ENCODE results near the gene SAMD10. TPM values are rescaled to one million over a fixed set of nuclear protein-coding genes. Genes with fewer than 3 reads are reported as not detected.
A peak's percentile ranks its signal among the peaks of the same experiment; 100 is the strongest.

Gene SAMD10
- total and polyA plus RNA-seq, 2 donors (not counting 1 experiment from before 2014, with no cell fraction given): 0.37 to 0.99 TPM

GRCh38 chr20:63968928-63969760, 10.3 kb downstream of the SAMD10 start:
- Histone ChIP-seq H3K9me3 (ENCODE audit: control insufficient read depth, insufficient read depth, low read depth, low read length) (no peaks in the 10 kb centered on the region), H3K36me3 (ENCODE audit: control insufficient read depth, insufficient read depth, low read length) (peaks cover 16% of the 10 kb centered on the region), H3K9ac (ENCODE audit: insufficient read depth, low read length) (peak overlapping the region; percentile 75), H3K4me2 (ENCODE audit: extremely low read depth, insufficient read depth, low read length) (peak overlapping the region; percentile 90), H2AFZ (ENCODE audit: low read length) (no peak overlapping the region), H4K20me1 (ENCODE audit: control insufficient read depth, extremely low read depth, insufficient read depth, low read length) (no peaks in the 10 kb centered on the region), H3K27me3 (ENCODE audit: control insufficient read depth, insufficient read depth, low read length) (no peaks in the 10 kb centered on the region), H3K79me2 (ENCODE audit: control insufficient read depth, insufficient read depth, low read length) (peaks cover 10% of the 10 kb centered on the region), H3K4me3 (replicated peaks in 1 of 4; ENCODE audit: control extremely low read depth in 1 of 4, insufficient read depth in 1 of 4, low read depth in 3 of 4, low read length in 4 of 4) (peak overlapping the region; percentile 66 to 73 (median 68)), H3K4me1 (ENCODE audit: control insufficient read depth, extremely low read depth, insufficient read depth, low read length) (peaks cover 6% of the 10 kb centered on the region), H3K27ac (ENCODE audit: insufficient read depth, low read length) (peak overlapping the region; percentile 54)
- no peak for TF ChIP-seq CTCF (conservative IDR thresholded peaks at IDR 0.05 in 1 of 2, IDR thresholded peaks at IDR 0.05 in 1 of 2; ENCODE audit: low read depth in 1 of 2, low read length in 2 of 2)
- TF ChIP-seq EZH2 (IDR thresholded peaks at IDR 0.05; ENCODE audit: low read length, missing control alignments): no peak
- no peak for DNase-seq (ENCODE audit: low read depth in 2 of 2)

- no peak overlapping the region for H2AFZ ChIP-seq (ENCODE audit: low read length)
- H3K79me2 ChIP-seq (ENCODE audit: control insufficient read depth, insufficient read depth, low read length): peaks cover 10% of the 10 kb centered on the region
- no peaks in the 10 kb centered on the region for H3K27me3 ChIP-seq (ENCODE audit: control insufficient read depth, insufficient read depth, low read length)
- no peaks in the 10 kb centered on the region for H3K9me3 ChIP-seq (ENCODE audit: control insufficient read depth, insufficient read depth, low read depth, low read length)
- peak overlapping the region; percentile 75 for H3K9ac ChIP-seq (ENCODE audit: insufficient read depth, low read length)
- no peaks in the 10 kb centered on the region for H4K20me1 ChIP-seq (ENCODE audit: control insufficient read depth, extremely low read depth, insufficient read depth, low read length)
- no peak for DNase-seq (ENCODE audit: low read depth in 2 of 2)
- H3K4me1 ChIP-seq (ENCODE audit: control insufficient read depth, extremely low read depth, insufficient read depth, low read length): peaks cover 5% of the 10 kb centered on the region
- TF ChIP-seq CTCF (conservative IDR thresholded peaks at IDR 0.05 in 1 of 2, IDR thresholded peaks at IDR 0.05 in 1 of 2; ENCODE audit: low read depth in 1 of 2, low read length in 2 of 2): no peak
- peaks cover 24% of the 10 kb centered on the region for H3K36me3 ChIP-seq (ENCODE audit: control insufficient read depth, insufficient read depth, low read length)
- peak overlapping the region; percentile 66 to 73 (median 68) for H3K4me3 ChIP-seq (replicated peaks in 1 of 4; ENCODE audit: control extremely low read depth in 1 of 4, insufficient read depth in 1 of 4, low read depth in 3 of 4, low read length in 4 of 4)
- H3K4me2 ChIP-seq (ENCODE audit: extremely low read depth, insufficient read depth, low read length): peak overlapping the region; percentile 90
- H3K27ac ChIP-seq (ENCODE audit: insufficient read depth, low read length): peak overlapping the region; percentile 54
Observed at GRCh38 chr20:63968136-63968927, 11.1 kb downstream of the SAMD10 start.

Data from fibroblast of lung (primary cell).